HCT116 (cell line): Measurements from ENCODE around the gene TIPRL. TPM values are rescaled to one million over a fixed set of nuclear protein-coding genes. Genes with fewer than 3 reads are reported as not detected.

ENCODE experiments used
- ATAC-seq: fragments of 200-7000 bp; cut with Tn5 transposase; 2 replicates; pipeline ENCODE4 v1.9.1; 2020; ENCODE audit warnings: mild to moderate bottlenecking, moderate library complexity
- BruUV-seq: library from RNA; stranded (reverse); fragments of 400-500 nt; replicated peaks from 2 replicates; lab custom pipeline; 2021; lab: Mats Ljungman, UMichigan
- CTCF ChIA-PET: fragments of 300-600 bp; sonication (Branson Sonifier 250); formaldehyde crosslinking; loops from one replicate; lab custom pipeline; 2021; ENCODE audit warnings: antibody characterized with exemption; lab: Charles Lee
- POLR2A ChIA-PET: fragments of 300-600, 350-600 bp; sonication (Branson Sonifier 250); formaldehyde crosslinking; loops from one replicate; lab custom pipeline; 2021; ENCODE audit warnings: antibody characterized with exemption; lab: Charles Lee
- RAD21 ChIA-PET, 2 experiments: fragments of 300-600 bp; sonication (Branson Sonifier 250); formaldehyde crosslinking; loops; one replicate each; lab custom pipeline; 2023; ENCODE audit warnings: low total read pairs in 2 of 2; ENCODE audit not compliant: uncharacterized antibody in 2 of 2, unreplicated experiment in 2 of 2, low non-redundant PET in 1 of 2; lab: Charles Lee
- DNase-seq: peaks from one replicate; pipeline ENCODE4 v3.0.0-alpha.2; 2010; ENCODE audit warnings: low read depth, low spot score
- H2AFZ ChIP-seq: fragments of 200-600 bp; shearing (Covaris generic), sonication (generic); 2 replicates; pipeline ENCODE4 v1.6.1; 2017; ENCODE audit warnings: low read depth, mixed run types, mixed read lengths, antibody characterized with exemption, low read length; ENCODE audit not compliant: poor library complexity, severe bottlenecking
- H3K27ac ChIP-seq: 2 replicates; pipeline ENCODE4 v1.5.1; 2012; ENCODE audit warnings: low read depth, low read length
- H3K27me3 ChIP-seq: fragments of 200-600 bp; sonication (generic); 2 replicates; pipeline ENCODE4 v1.6.1; 2016; ENCODE audit warnings: mixed run types, low read length, mixed read lengths; ENCODE audit not compliant: insufficient read depth
- H3K36me3 ChIP-seq, 2 experiments: fragments of 200-500 bp in 1 of 2; fragments of 200-600 bp in 1 of 2; sonication (Bioruptor generic) in 1 of 2; sonication (generic) in 1 of 2; 2 replicates each; pipeline versions ENCODE4 v1.5.1 to v1.6.1; 2014 to 2016; ENCODE audit warnings: low read length in 2 of 2, inconsistent platforms in 1 of 2, mixed read lengths in 1 of 2, mixed run types in 1 of 2; ENCODE audit not compliant: insufficient read depth in 2 of 2, control insufficient read depth in 1 of 2
- H3K4me1 ChIP-seq, 2 experiments: fragments of 200-600 bp in 1 of 2; sonication (generic) in 1 of 2; 2 replicates each; pipeline versions ENCODE4 v1.5.1 to v1.6.1; 2012 to 2017; ENCODE audit warnings: low read length in 2 of 2, inconsistent platforms in 1 of 2, mild to moderate bottlenecking in 1 of 2, mixed read lengths in 1 of 2, mixed run types in 1 of 2, moderate library complexity in 1 of 2; ENCODE audit not compliant: insufficient read depth in 2 of 2, control insufficient read depth in 1 of 2
- H3K4me2 ChIP-seq: fragments of 200-600 bp; sonication (generic); 2 replicates; pipeline ENCODE4 v1.6.1; 2017; ENCODE audit warnings: mixed run types, low read length, mixed read lengths
- H3K4me3 ChIP-seq, 2 experiments: fragments of 200-600 bp in 1 of 2; sonication (generic) in 1 of 2; replicated peaks in 1 of 2; 2 replicates each; pipeline ENCODE4 v1.5.1; 2011 to 2016; ENCODE audit warnings: low read length in 2 of 2, control low read depth in 1 of 2, low read depth in 1 of 2, mild to moderate bottlenecking in 1 of 2, mixed read lengths in 1 of 2, mixed run types in 1 of 2
- H3K79me2 ChIP-seq: fragments of 200-600 bp; sonication (generic); 2 replicates; pipeline ENCODE4 v1.6.1; 2017; ENCODE audit warnings: mild to moderate bottlenecking, mixed run types, low read length, moderate library complexity, mixed read lengths; ENCODE audit not compliant: insufficient read depth
- H3K9ac ChIP-seq: fragments of 200-600 bp; sonication (generic); 2 replicates; pipeline ENCODE4 v1.6.1; 2016; ENCODE audit warnings: low read length, mixed read lengths
- H3K9me2 ChIP-seq: fragments of 200-600 bp; sonication (generic), shearing (Covaris generic); 2 replicates; pipeline ENCODE4 v1.6.1; 2017; ENCODE audit warnings: mixed run types, mild to moderate bottlenecking, moderate library complexity; ENCODE audit not compliant: insufficient read depth
- H3K9me3 ChIP-seq, 2 experiments: fragments of 200-500 bp in 1 of 2; fragments of 200-600 bp in 1 of 2; sonication (Bioruptor generic) in 1 of 2; sonication (generic) in 1 of 2; 2 replicates each; pipeline ENCODE4 v1.6.1; 2014 to 2017; ENCODE audit warnings: low read length in 2 of 2, mixed read lengths in 2 of 2, inconsistent platforms in 1 of 2, low read depth in 1 of 2, mild to moderate bottlenecking in 1 of 2, mixed run types in 1 of 2, moderate library complexity in 1 of 2; ENCODE audit not compliant: control insufficient read depth in 1 of 2, insufficient read depth in 1 of 2
- H4K20me1 ChIP-seq: fragments of 200-600 bp; sonication (generic), shearing (Covaris generic); 2 replicates; pipeline ENCODE4 v1.6.1; 2017; ENCODE audit warnings: mixed run types, mild to moderate bottlenecking, moderate library complexity; ENCODE audit not compliant: insufficient read depth
- EZH2phosphoT487 ChIP-seq: fragments of 200-600 bp; IDR thresholded peaks from 2 replicates; pipeline ENCODE4 v1.6.1; 2018; ENCODE audit warnings: antibody characterized with exemption, borderline replicate concordance
- RAD21 ChIP-seq: IDR thresholded peaks from 2 replicates; pipeline ENCODE4 v1.6.1; 2012; ENCODE audit warnings: low read depth, mild to moderate bottlenecking
- SIN3A ChIP-seq: IDR thresholded peaks from 2 replicates; pipeline ENCODE4 v1.6.1; 2012; ENCODE audit warnings: low read depth
- SRF ChIP-seq: IDR thresholded peaks from 2 replicates; pipeline ENCODE4 v1.6.1; 2012; ENCODE audit warnings: low read depth
- intact Hi-C: fragments of 100-400 bp; cut with micrococcal nuclease; formaldehyde crosslinking; loops from 2 replicates; pipeline ENCODE4 v1.10.0; 2022
- total RNA-seq: library from RNA; stranded (reverse); gene quantifications from one replicate; pipeline ENCODE4 v1.2.1, GENCODE V29; 2021; ENCODE audit not compliant: unreplicated experiment
- TF ChIP-seq, protein P1 (sequence below): IDR thresholded peaks from 2 replicates; pipeline ENCODE4 v1.6.1; 2011; ENCODE audit warnings: mild to moderate bottlenecking, low read length, moderate library complexity; ENCODE audit not compliant: insufficient replicate concordance; ENCODE audit errors: extremely low read depth

Gene TIPRL
- total RNA-seq, 1 experiment from 2014 or later = 36.4 TPM

GRCh38 chr1:168167806-168168205, 11.0 kb upstream of the TIPRL start:
- Histone ChIP-seq H3K36me3 (no peaks in the 10 kb centered on the region), H3K4me2 (no peak overlapping the region), H3K27ac (no peak overlapping the region), H3K4me1 (no peaks in the 10 kb centered on the region), H4K20me1 (no peaks in the 10 kb centered on the region), H3K9me3 (no peaks in the 10 kb centered on the region), H3K4me3 (no peak overlapping the region), H3K79me2 (no peaks in the 10 kb centered on the region), H3K9me2 (no peaks in the 10 kb centered on the region), H3K9ac (no peak overlapping the region), H2AFZ (no peak overlapping the region), H3K27me3 (no peaks in the 10 kb centered on the region)
- no peak for ATAC-seq
- RAD21 ChIA-PET = no interaction called here
- BruUV-seq = no TSS peak
- CTCF ChIA-PET = no interaction called here
- TF ChIP-seq SIN3A (no peak), EZH2phosphoT487 (no peak), SRF (no peak), RAD21 (no peak)
- TF ChIP-seq, protein P1, sequence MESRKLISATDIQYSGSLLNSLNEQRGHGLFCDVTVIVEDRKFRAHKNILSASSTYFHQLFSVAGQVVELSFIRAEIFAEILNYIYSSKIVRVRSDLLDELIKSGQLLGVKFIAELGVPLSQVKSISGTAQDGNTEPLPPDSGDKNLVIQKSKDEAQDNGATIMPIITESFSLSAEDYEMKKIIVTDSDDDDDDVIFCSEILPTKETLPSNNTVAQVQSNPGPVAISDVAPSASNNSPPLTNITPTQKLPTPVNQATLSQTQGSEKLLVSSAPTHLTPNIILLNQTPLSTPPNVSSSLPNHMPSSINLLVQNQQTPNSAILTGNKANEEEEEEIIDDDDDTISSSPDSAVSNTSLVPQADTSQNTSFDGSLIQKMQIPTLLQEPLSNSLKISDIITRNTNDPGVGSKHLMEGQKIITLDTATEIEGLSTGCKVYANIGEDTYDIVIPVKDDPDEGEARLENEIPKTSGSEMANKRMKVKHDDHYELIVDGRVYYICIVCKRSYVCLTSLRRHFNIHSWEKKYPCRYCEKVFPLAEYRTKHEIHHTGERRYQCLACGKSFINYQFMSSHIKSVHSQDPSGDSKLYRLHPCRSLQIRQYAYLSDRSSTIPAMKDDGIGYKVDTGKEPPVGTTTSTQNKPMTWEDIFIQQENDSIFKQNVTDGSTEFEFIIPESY = no peak
- POLR2A ChIA-PET = no interaction called here
- intact Hi-C loops = no loop called here
- DNase-seq = no peak

GRCh38 chr1:168170564-168171508, 7.9 kb upstream of the TIPRL start:
- Histone ChIP-seq H3K36me3 (no peaks in the 10 kb centered on the region), H3K27ac (no peak overlapping the region), H3K4me2 (no peak overlapping the region), H3K4me3 (no peak overlapping the region), H3K9ac (no peak overlapping the region), H4K20me1 (no peaks in the 10 kb centered on the region), H3K9me2 (no peaks in the 10 kb centered on the region), H3K9me3 (no peaks in the 10 kb centered on the region), H3K27me3 (no peaks in the 10 kb centered on the region), H3K79me2 (no peaks in the 10 kb centered on the region), H2AFZ (peak overlapping the region; percentile 74), H3K4me1 (no peaks in the 10 kb centered on the region)
- no peak for TF ChIP-seq SRF
- no peak for TF ChIP-seq RAD21
- CTCF ChIA-PET = no interaction called here
- DNase-seq (no peak), ATAC-seq (peak; percentile 34; the same call in 1 of the 2 replicates)
- no TSS peak for BruUV-seq
- POLR2A ChIA-PET = no interaction called here
- intact Hi-C loops = no loop called here
- RAD21 ChIA-PET = no interaction called here
